Omental fat pad (tissue), 4 donors: ENCODE results near the gene RAB3IP. TPM values are rescaled to one million over a fixed set of nuclear protein-coding genes. Genes with fewer than 3 reads are reported as not detected.

Source experiments
- ATAC-seq: fragments of 150-250 bp; one replicate; pipeline ENCODE4 v1.9.1; 2016; ENCODE audit warnings: mild to moderate bottlenecking, moderate library complexity; ENCODE audit not compliant: low FRiP score
- DNase-seq: peaks from one replicate; pipeline ENCODE4 v3.0.0-alpha.2; 2019; ENCODE audit warnings: low spot score
- total RNA-seq, 4 donors: library from RNA; depleted of rRNA; stranded (reverse); fragments of >200 nt; gene quantifications; one replicate each; pipeline ENCODE4 v1.1.0, GENCODE V29; 2016
- TF ChIP-seq, protein P1 (sequence below), 3 donors: fragments of 450-650 bp; IDR thresholded peaks; one replicate each; pipeline ENCODE4 v1.5.1; 2016 to 2017; ENCODE audit warnings: antibody characterized with exemption in 3 of 3, mild to moderate bottlenecking in 3 of 3, moderate library complexity in 2 of 3

Gene RAB3IP
- total RNA-seq, 4 donors from 2014 or later: 8.2 to 16.1 (median 11.9) TPM

DNA sequence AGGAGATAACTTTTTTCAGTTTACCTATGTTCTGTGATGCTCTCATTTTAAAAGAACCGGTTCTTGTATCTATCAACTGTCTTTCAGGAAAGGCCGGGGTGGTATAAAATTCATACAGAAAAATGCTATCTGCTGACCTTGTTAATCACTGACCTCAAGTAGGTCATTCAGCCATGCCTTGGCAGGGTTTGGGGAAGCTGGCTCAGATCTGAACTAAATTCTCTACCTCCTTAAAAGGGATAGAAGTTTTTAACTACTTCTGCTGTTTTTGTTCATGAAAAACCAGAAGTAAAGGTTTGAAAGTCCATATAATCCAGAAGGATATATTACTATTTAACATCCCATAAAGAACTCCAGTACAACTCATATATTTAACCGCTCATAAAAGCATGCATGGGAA is 96.4 kb downstream of the RAB3IP start:
- TF ChIP-seq, protein P1, sequence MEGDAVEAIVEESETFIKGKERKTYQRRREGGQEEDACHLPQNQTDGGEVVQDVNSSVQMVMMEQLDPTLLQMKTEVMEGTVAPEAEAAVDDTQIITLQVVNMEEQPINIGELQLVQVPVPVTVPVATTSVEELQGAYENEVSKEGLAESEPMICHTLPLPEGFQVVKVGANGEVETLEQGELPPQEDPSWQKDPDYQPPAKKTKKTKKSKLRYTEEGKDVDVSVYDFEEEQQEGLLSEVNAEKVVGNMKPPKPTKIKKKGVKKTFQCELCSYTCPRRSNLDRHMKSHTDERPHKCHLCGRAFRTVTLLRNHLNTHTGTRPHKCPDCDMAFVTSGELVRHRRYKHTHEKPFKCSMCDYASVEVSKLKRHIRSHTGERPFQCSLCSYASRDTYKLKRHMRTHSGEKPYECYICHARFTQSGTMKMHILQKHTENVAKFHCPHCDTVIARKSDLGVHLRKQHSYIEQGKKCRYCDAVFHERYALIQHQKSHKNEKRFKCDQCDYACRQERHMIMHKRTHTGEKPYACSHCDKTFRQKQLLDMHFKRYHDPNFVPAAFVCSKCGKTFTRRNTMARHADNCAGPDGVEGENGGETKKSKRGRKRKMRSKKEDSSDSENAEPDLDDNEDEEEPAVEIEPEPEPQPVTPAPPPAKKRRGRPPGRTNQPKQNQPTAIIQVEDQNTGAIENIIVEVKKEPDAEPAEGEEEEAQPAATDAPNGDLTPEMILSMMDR (IDR thresholded peaks at IDR 0.05): no peak
- no peak for ATAC-seq
- DNase-seq: no peak

GRCh38 chr12:69836015-69836414 is 97.4 kb downstream of the RAB3IP start:
- TF ChIP-seq, protein P1 (IDR thresholded peaks at IDR 0.05): no peak
- ATAC-seq (no peak), DNase-seq (no peak)

DNA sequence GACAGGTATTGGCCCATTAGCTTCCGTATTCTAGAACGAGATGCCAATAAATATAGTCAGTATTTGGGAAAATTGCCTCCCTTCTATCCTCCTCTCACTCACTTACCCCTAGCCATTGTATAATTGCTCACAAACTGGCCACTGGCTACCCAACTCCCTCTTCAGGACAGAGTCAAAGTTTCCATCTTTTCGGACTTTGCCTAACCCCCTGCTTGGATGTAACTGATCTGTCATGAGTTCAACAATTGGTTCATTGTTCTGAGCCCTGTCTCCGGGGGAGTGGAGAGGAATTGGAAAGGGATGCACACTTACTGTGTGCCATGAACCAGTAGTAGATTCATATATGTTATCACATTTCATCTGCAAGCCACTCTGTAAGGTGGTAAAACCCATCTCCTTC is 98.5 kb downstream of the RAB3IP start:
- DNase-seq (no peak), ATAC-seq (no peak)
- TF ChIP-seq, protein P1 (IDR thresholded peaks at IDR 0.05): no peak

- DNase-seq: no peak
- TF ChIP-seq, protein P1 (IDR thresholded peaks at IDR 0.05): no peak
- no peak for ATAC-seq
These were observed 99.2 kb downstream of the RAB3IP start for GRCh38 chr12:69837657-69838415.

- TF ChIP-seq, protein P1 (IDR thresholded peaks at IDR 0.05): no peak
- DNase-seq (no peak), ATAC-seq (no peak)
These were observed 102.1 kb downstream of the RAB3IP start for GRCh38 chr12:69840727-69841126.

GRCh38 chr12:69843608-69844007 is 104.9 kb downstream of the RAB3IP start:
- no peak for DNase-seq
- TF ChIP-seq, protein P1 (IDR thresholded peaks at IDR 0.05): no peak
- ATAC-seq: no peak

- TF ChIP-seq, protein P1 (IDR thresholded peaks at IDR 0.05): no peak
- ATAC-seq (no peak), DNase-seq (no peak)
These were observed 105.8 kb downstream of the RAB3IP start for GRCh38 chr12:69844416-69844815.
